Nephron progenitor cell (in vitro differentiated cells): ENCODE results near the gene NDNF.

Experiments used
- DNase-seq: peaks from one replicate; pipeline ENCODE4 v3.0.0; 2021
- H3K27ac Mint-ChIP-seq: 2 replicates; pipeline ENCODE4 v1.8.0; 2021; ENCODE audit warnings: mild to moderate bottlenecking, moderate library complexity, mixed read lengths
- H3K27me3 Mint-ChIP-seq: 2 replicates; pipeline ENCODE4 v1.8.0; 2021; ENCODE audit warnings: mild to moderate bottlenecking, low read depth, mixed read lengths; ENCODE audit not compliant: poor library complexity
- H3K36me3 Mint-ChIP-seq: 2 replicates; pipeline ENCODE4 v1.8.0; 2021; ENCODE audit warnings: low read depth, mixed read lengths
- H3K4me1 Mint-ChIP-seq: 2 replicates; pipeline ENCODE4 v1.8.0; 2021; ENCODE audit warnings: mixed read lengths
- H3K4me3 Mint-ChIP-seq: 2 replicates; pipeline ENCODE4 v1.8.0; 2021; ENCODE audit warnings: mild to moderate bottlenecking, moderate library complexity, mixed read lengths
- H3K9me3 Mint-ChIP-seq: 2 replicates; pipeline ENCODE4 v1.8.0; 2021; ENCODE audit warnings: mild to moderate bottlenecking, moderate library complexity, mixed read lengths
- TF ChIP-seq, protein P1 (sequence below): fragments of 200-600 bp; sonication (generic); IDR thresholded peaks from 2 replicates; pipeline ENCODE4 v1.5.0; 2021; ENCODE audit warnings: antibody characterized with exemption

Gene NDNF

DNA sequence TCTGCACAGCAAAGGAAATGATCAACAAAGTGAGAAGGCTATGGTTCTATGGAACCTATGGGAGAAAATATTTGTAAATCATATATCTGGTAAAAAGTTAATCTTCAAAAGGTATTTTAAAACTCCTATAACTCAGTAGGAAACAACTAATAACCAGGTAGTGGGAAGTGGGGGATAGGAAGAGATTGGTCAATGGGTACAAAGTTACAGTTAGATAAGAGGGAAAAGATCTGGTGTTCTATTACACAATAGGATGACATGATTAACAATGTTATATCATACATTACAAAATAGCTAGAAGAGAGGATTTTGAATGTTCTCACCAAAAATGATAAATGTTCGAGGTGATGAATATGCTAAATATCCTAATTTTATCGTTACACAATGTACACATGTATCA lies 46.3 kb downstream of the NDNF start:
- H3K27ac Mint-ChIP-seq = no peak overlapping the region
- TF ChIP-seq, protein P1, sequence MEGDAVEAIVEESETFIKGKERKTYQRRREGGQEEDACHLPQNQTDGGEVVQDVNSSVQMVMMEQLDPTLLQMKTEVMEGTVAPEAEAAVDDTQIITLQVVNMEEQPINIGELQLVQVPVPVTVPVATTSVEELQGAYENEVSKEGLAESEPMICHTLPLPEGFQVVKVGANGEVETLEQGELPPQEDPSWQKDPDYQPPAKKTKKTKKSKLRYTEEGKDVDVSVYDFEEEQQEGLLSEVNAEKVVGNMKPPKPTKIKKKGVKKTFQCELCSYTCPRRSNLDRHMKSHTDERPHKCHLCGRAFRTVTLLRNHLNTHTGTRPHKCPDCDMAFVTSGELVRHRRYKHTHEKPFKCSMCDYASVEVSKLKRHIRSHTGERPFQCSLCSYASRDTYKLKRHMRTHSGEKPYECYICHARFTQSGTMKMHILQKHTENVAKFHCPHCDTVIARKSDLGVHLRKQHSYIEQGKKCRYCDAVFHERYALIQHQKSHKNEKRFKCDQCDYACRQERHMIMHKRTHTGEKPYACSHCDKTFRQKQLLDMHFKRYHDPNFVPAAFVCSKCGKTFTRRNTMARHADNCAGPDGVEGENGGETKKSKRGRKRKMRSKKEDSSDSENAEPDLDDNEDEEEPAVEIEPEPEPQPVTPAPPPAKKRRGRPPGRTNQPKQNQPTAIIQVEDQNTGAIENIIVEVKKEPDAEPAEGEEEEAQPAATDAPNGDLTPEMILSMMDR = no peak
- no peaks in the 10 kb centered on the region for H3K4me1 Mint-ChIP-seq
- DNase-seq = no peak
- peaks cover 3% of the 10 kb centered on the region for H3K27me3 Mint-ChIP-seq
- H3K4me3 Mint-ChIP-seq = no peak overlapping the region
- H3K9me3 Mint-ChIP-seq = peaks cover 4% of the 10 kb centered on the region
- H3K36me3 Mint-ChIP-seq = no peaks in the 10 kb centered on the region

DNA sequence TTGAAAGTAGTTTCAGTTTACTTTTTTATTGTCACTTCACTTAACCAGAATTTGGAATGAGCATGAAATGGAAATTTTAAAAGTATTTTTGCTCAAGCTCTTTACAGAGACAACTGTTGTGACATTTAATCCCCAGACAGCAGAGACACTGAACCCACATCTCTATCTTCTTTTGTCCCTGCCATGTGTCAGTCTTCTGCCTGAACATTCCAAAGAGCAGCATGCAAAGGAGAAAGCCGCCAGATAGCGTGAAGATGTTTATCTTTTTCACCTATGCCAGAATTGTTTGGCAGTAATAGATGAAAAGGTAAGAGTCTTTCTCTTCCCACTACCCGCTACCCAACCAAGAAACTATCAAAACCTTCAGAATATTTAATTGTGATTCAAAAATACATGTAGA lies 46.8 kb downstream of the NDNF start:
- Mint-ChIP-seq H3K4me1 (no peaks in the 10 kb centered on the region), H3K27ac (no peak overlapping the region), H3K4me3 (no peak overlapping the region), H3K9me3 (peaks cover 4% of the 10 kb centered on the region), H3K27me3 (peaks cover 3% of the 10 kb centered on the region), H3K36me3 (no peaks in the 10 kb centered on the region)
- TF ChIP-seq, protein P1 = no peak
- no peak for DNase-seq

DNA sequence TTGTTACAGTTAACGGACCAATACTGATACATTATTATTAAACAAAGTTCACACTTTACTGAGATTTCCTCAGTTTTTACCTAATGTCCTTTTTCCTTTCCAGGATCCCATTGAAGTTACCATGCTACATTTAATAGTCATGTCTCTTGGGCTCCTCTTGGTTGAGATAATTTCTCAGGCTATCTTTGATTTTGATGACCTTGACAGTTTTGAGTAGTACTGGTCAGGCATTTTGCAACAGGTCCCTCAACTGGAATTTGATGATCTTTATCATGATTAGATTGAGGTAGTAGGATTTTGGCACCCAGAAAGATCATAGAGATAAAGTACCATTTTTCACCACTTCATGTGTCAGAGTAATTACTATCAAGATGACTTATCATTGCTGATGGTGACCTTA lies 53.8 kb downstream of the NDNF start:
- Mint-ChIP-seq H3K27ac (no peak overlapping the region), H3K27me3 (peaks cover 3% of the 10 kb centered on the region), H3K4me1 (peaks cover 29% of the 10 kb centered on the region), H3K36me3 (no peaks in the 10 kb centered on the region), H3K9me3 (peaks cover 4% of the 10 kb centered on the region), H3K4me3 (no peak overlapping the region)
- TF ChIP-seq, protein P1 = no peak
- DNase-seq = no peak

DNA sequence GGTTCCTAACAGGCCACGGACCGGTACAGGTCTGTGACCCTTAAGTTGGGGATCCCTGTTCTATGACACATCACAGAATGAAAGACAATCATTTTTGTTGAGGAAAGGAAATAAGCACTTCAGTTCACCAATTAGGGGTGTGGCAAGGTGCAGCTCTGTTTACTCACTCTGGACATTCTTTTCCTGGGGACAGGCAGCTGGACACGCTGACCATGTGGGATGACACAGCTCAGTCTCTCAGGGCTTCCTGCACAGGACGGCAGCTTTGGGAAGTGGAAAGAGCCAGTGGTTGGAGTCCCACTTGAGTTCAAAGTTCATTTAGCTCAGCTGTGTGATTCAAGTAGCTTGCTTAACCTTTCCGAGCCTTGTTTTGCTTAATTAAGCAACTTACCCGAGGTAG lies 55.7 kb downstream of the NDNF start:
- Mint-ChIP-seq H3K9me3 (no peaks in the 10 kb centered on the region), H3K27me3 (no peaks in the 10 kb centered on the region)
- TF ChIP-seq, protein P1 = no peak

DNA sequence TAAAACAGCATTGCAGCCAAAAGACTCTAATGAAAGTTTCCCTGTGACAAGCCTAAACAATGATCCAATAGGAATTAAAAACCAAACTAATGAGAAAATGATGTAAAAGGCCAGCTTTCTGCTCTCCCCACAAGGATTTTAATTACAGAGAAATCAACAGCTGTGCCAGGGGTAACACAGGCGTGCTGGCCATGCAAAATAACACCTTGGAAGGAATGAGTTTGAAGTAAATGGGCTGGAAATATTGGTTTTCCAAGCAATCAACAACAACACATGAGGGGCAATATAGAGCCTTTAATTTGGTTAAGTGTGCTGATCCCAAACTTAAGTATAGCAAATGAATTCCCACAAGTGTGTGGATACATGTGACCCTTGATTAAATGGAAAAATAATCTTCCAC lies 56.9 kb downstream of the NDNF start:
- H3K27ac Mint-ChIP-seq = no peak overlapping the region
- TF ChIP-seq, protein P1 = no peak
- no peaks in the 10 kb centered on the region for H3K36me3 Mint-ChIP-seq
- no peak for DNase-seq
- peaks cover 53% of the 10 kb centered on the region for H3K4me1 Mint-ChIP-seq
- no peaks in the 10 kb centered on the region for H3K27me3 Mint-ChIP-seq
- no peak overlapping the region for H3K4me3 Mint-ChIP-seq
- H3K9me3 Mint-ChIP-seq = no peaks in the 10 kb centered on the region

More for the DNA sequence above, 55.7 kb downstream of the NDNF start:
- DNase-seq = no peak
- Mint-ChIP-seq H3K27ac (no peak overlapping the region), H3K36me3 (no peaks in the 10 kb centered on the region), H3K4me1 (peaks cover 49% of the 10 kb centered on the region), H3K4me3 (no peak overlapping the region)

DNA sequence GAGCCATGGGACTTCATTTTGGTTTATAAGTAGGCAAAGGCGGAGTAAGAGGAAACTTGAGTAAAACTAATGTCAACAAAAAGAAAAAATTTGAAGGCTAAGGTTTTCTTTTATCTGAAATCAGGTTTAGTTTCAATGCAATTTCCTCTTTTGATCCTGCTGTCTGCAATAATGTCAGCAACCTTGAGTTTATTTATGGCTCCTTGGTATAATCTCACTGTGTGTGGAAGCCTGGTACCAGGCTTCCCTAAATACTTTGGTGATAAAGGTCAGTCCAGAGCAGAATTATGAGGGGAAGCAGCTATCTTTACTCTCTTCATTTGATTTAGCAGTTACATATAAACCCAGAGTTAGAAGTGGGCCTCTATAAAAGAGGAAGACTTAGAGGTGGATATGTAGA lies 57.8 kb downstream of the NDNF start:
- Mint-ChIP-seq H3K4me1 (peaks cover 59% of the 10 kb centered on the region), H3K9me3 (no peaks in the 10 kb centered on the region), H3K4me3 (no peak overlapping the region), H3K36me3 (no peaks in the 10 kb centered on the region), H3K27me3 (no peaks in the 10 kb centered on the region), H3K27ac (no peak overlapping the region)
- TF ChIP-seq, protein P1 = no peak
- DNase-seq = no peak
